ENCODE data around the gene AMPD3. TPM values are rescaled to one million over a fixed set of nuclear protein-coding genes. Genes with fewer than 3 reads are reported as not detected.

AMPD3 gene
- total RNA-seq (2022): 5.0 and 5.4 TPM in 2 replicates
- percentile 49 among the genes with signal in this experiment for Bru-seq, nascent RNA
- percentile 43 among the genes with signal in this experiment for BruChase-seq, experiment 1, labeled RNA remaining after a 6-hour chase
- percentile 43 among the genes with signal in this experiment for BruChase-seq, experiment 2, labeled RNA remaining after a 2-hour chase
- long read RNA-seq, partial matches to known transcripts: 1 of 1 reads
- long read RNA-seq, other reads (novel, unspliced or antisense): 0 of 1 reads

DNA sequence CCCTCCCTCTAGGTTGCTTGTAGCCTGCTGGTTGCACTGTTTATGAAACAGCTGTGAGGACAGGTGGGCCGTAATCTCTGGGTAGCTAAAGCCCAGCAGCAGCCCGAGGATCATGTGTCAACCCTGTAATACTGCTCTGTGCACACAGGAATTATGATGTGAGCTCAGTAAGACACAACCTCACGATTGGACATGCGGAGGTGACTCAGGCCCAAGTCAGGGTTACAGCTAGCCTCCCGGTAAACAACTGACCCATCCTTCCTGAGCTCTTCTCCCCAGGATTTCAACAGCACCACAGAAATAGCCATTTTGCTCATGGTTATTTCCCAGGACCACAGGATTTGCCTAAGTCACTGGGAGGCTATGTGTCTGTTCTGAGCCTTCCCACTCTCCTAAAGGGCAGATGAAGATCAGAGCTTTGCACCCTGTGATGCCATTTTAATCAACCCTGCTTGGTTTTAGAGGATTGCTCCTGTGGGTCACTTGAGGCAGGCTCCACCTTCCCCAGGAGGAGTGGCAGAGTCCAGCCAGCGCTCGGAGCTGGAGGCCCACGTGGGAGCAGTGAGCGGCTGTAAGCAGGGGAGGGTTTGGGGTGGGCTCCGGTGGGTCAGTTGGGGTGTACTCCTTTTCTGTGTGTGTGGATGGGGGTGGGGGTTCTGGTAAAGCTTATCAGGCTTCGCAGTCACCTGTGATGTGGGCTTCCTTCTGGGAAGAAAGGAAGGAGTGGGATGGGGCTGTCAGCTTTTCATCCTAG lies at the start of gene AMPD3:
TSS of gene AMPD3 (plus strand) at position 387 of the 754 bp plus-strand sequence. CDS start 6,256 bp downstream, outside the sequence.
- H3K4me1 Mint-ChIP-seq (ENCODE audit: insufficient read depth, unreplicated experiment): peaks cover 2% of the 10 kb centered on the region
- peaks cover 6% of the 10 kb centered on the region for H3K36me3 Mint-ChIP-seq (ENCODE audit: insufficient read depth, unreplicated experiment)
- H3K27me3 Mint-ChIP-seq (ENCODE audit: insufficient read depth, unreplicated experiment): no peaks in the 10 kb centered on the region
- DNase-seq (ENCODE audit: unreplicated experiment): peak; percentile 93
- H3K27ac Mint-ChIP-seq (ENCODE audit: low read depth, unreplicated experiment): peak within 1 kb of the TSS; percentile 92
- BruUV-seq (replicated peaks): TSS peak; percentile 96
- TF ChIP-seq, protein P1, sequence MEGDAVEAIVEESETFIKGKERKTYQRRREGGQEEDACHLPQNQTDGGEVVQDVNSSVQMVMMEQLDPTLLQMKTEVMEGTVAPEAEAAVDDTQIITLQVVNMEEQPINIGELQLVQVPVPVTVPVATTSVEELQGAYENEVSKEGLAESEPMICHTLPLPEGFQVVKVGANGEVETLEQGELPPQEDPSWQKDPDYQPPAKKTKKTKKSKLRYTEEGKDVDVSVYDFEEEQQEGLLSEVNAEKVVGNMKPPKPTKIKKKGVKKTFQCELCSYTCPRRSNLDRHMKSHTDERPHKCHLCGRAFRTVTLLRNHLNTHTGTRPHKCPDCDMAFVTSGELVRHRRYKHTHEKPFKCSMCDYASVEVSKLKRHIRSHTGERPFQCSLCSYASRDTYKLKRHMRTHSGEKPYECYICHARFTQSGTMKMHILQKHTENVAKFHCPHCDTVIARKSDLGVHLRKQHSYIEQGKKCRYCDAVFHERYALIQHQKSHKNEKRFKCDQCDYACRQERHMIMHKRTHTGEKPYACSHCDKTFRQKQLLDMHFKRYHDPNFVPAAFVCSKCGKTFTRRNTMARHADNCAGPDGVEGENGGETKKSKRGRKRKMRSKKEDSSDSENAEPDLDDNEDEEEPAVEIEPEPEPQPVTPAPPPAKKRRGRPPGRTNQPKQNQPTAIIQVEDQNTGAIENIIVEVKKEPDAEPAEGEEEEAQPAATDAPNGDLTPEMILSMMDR (IDR thresholded peaks at IDR 0.05; ENCODE audit: unreplicated experiment): no peak
- ChIA-PET POLR2A (interaction anchor here (0.6 to 6.1 kb wide), 21 partner anchors 8 to 886 kb away, joined by 3 to 75 read pairs (median 5); partner anchors contain the start of genes CTR9 and RNF141), CTCF (interaction anchor here (0.6 to 3.2 kb wide), 15 partner anchors 11 to 680 kb away, joined by 3 to 14 read pairs (median 5); partner anchors contain the start of gene RNF141)
- peak within 1 kb of the TSS; percentile 60 for H3K4me3 Mint-ChIP-seq (ENCODE audit: unreplicated experiment)
- intact Hi-C loops (cut with micrococcal nuclease): loop anchor here (5.0 kb wide), 1 partner anchor 48 kb away; no protein-coding TSS in a partner anchor
- no peaks in the 10 kb centered on the region for H3K9me3 Mint-ChIP-seq (ENCODE audit: unreplicated experiment)

DNA sequence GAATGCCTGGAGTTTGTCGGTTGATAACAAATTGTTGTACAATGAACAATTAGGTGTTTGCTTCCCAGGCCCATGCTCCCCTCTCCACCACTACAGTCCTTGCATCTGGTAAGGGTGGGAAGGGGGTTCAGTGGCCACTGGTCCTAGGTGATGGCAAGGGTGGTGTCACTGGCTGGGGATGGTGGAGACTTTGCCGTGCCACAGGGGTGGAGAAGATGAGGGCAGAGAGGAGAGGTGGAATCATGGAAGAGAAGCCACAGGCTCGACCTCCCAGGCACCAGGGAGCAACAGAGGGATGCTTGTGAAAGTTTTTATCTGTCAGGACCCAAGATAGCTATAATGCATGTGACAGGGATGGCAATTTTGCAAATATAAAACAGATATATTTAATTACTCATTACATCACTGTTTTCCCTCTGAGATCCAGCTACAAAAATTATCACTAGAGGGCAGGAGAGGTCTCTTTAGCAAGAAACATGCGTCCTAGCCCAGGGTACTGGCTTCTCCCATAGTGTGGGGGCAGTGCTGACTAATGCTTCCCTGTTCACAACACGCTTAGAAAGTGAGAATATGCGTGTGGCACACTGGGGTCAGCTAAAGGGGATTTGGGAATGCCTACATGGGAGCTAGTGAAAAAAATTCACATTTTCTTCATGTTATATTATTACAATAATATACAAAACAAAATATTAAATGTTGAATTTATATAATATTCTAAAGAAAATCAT lies 49.0 kb upstream of the AMPD3 start:
- H3K36me3 Mint-ChIP-seq (ENCODE audit: insufficient read depth, unreplicated experiment): no peaks in the 10 kb centered on the region
- no peaks in the 10 kb centered on the region for H3K9me3 Mint-ChIP-seq (ENCODE audit: unreplicated experiment)
- POLR2A ChIA-PET: interaction anchor here (0.6 to 2.0 kb wide), 17 partner anchors 40 to 625 kb away, joined by 3 to 22 read pairs (median 4); partner anchors contain the start of genes AMPD3 and RNF141
- peak; percentile 89 for DNase-seq (ENCODE audit: unreplicated experiment)
- H3K27me3 Mint-ChIP-seq (ENCODE audit: insufficient read depth, unreplicated experiment): no peaks in the 10 kb centered on the region
- no TSS peak for BruUV-seq (replicated peaks)
- CTCF ChIA-PET: interaction anchor here (0.6 to 6.0 kb wide), 55 partner anchors 8 to 829 kb away, joined by 3 to 79 read pairs (median 5); partner anchors contain the start of genes AMPD3 and RNF141
- H3K27ac Mint-ChIP-seq (ENCODE audit: low read depth, unreplicated experiment): peak overlapping the region; percentile 40
- H3K4me1 Mint-ChIP-seq (ENCODE audit: insufficient read depth, unreplicated experiment): peaks cover 26% of the 10 kb centered on the region
- no peak overlapping the region for H3K4me3 Mint-ChIP-seq (ENCODE audit: unreplicated experiment)
- intact Hi-C loops (cut with micrococcal nuclease): loop anchor here (1.0 to 5.0 kb wide), 5 partner anchors 46 to 329 kb away; no protein-coding TSS in a partner anchor
- TF ChIP-seq, protein P1 (IDR thresholded peaks at IDR 0.05; ENCODE audit: unreplicated experiment): peak; percentile 63

DNA sequence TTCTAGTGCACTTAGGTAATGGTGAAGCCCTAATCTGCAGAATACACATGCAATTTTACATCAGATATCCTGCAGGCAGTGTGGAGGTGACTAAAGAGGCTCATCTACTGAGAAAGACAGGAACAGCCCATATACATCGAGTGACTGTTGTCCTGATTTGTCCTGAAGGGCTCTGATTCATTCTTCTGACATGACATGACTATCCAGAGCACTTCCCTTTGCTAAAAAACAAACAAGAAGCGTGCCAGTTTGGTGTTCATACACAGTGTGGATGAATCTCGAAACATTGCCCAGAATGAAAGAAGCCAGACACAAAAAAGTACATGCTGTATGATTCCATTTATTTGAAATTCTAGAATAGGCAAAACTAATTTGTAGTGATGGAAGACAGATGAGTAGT lies 48.0 kb upstream of the AMPD3 start:
- Mint-ChIP-seq H3K27ac (ENCODE audit: low read depth, unreplicated experiment) (no peak overlapping the region), H3K4me1 (ENCODE audit: insufficient read depth, unreplicated experiment) (peaks cover 26% of the 10 kb centered on the region), H3K36me3 (ENCODE audit: insufficient read depth, unreplicated experiment) (no peaks in the 10 kb centered on the region), H3K27me3 (ENCODE audit: insufficient read depth, unreplicated experiment) (no peaks in the 10 kb centered on the region), H3K9me3 (ENCODE audit: unreplicated experiment) (no peaks in the 10 kb centered on the region), H3K4me3 (ENCODE audit: unreplicated experiment) (no peak overlapping the region)
- CTCF ChIA-PET: interaction anchor here (0.6 to 6.0 kb wide), 25 partner anchors 10 to 369 kb away, joined by 3 to 79 read pairs (median 5); partner anchors contain the start of genes AMPD3 and RNF141
- intact Hi-C loops (cut with micrococcal nuclease): loop anchor here (2.0 to 5.0 kb wide), 2 partner anchors 45 to 108 kb away; no protein-coding TSS in a partner anchor
- POLR2A ChIA-PET: interaction anchor here (0.6 to 2.0 kb wide), 8 partner anchors 12 to 328 kb away, joined by 3 to 22 read pairs (median 5); partner anchors contain the start of gene RNF141
- peak; percentile 85 for DNase-seq (ENCODE audit: unreplicated experiment)
- TF ChIP-seq, protein P1 (IDR thresholded peaks at IDR 0.05; ENCODE audit: unreplicated experiment): no peak
- BruUV-seq (replicated peaks): no TSS peak
